ENCODE data around the gene CLRN3.

The CLRN3 gene

DNA sequence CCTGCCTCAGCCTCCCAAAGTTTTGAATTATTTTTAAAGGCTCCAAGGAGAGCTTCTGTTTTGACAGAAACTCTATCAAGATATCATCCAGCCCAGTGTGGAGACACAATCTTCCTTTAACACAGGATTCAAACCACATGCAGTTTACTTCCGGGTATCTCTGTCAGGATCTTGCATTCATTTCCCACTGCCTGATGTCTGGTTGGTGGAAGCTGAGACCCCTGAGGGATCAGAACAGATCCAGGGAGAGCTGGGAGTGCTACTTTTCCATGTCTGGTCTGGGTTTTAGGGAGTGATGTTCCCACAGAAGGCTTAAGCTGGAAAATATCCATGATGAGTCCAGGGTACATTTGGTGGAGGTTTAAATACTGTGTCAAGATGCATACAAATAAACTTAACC lies 30.9 kb upstream of the CLRN3 start:
- TF ChIP-seq, protein P1, sequence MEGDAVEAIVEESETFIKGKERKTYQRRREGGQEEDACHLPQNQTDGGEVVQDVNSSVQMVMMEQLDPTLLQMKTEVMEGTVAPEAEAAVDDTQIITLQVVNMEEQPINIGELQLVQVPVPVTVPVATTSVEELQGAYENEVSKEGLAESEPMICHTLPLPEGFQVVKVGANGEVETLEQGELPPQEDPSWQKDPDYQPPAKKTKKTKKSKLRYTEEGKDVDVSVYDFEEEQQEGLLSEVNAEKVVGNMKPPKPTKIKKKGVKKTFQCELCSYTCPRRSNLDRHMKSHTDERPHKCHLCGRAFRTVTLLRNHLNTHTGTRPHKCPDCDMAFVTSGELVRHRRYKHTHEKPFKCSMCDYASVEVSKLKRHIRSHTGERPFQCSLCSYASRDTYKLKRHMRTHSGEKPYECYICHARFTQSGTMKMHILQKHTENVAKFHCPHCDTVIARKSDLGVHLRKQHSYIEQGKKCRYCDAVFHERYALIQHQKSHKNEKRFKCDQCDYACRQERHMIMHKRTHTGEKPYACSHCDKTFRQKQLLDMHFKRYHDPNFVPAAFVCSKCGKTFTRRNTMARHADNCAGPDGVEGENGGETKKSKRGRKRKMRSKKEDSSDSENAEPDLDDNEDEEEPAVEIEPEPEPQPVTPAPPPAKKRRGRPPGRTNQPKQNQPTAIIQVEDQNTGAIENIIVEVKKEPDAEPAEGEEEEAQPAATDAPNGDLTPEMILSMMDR (IDR thresholded peaks at IDR 0.05; ENCODE audit: insufficient read depth, low read depth, low read length, missing control alignments) = no peak
- DNase-seq (ENCODE audit: low read depth) = no peak
- no peak overlapping the region for H3K4me3 ChIP-seq (ENCODE audit: low read length)

DNA sequence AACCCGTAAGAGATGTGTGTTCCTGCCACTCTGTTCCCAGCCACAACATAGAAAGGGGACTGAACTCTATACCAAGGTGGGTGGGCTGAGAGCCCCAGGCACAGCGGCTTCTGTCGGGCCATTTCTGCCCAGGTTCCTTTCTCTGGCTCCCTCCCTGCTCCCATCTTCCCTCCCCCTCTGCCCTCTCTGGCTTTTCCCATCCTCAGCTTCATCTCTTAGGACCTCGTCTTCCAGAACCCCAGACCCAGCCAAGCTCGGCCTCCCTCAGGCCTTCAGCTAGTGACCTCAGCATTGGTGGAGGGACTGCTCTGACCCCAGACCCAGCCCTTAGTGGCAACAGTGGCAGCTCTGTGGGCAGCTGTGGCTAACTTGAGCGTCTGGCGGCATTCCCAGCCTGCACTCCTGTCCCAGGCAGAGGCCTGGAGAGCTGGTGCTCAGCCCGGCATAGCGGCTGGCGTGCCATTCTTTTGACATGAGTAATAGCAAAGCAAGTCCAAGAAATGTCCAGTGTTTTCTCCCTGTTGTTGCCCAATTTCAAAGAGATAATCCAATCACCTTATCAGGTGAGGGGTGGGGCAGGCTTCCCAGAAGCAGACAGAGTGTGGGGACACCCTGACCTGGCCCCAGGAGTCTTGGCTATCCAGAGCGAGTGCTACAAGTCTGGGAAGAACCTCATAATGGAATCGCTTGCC lies 30.1 kb upstream of the CLRN3 start:
- DNase-seq (ENCODE audit: low read depth) = peak; percentile 87
- H3K4me3 ChIP-seq (ENCODE audit: low read length) = no peak overlapping the region
- TF ChIP-seq, protein P1 (IDR thresholded peaks at IDR 0.05; ENCODE audit: insufficient read depth, low read depth, low read length, missing control alignments) = no peak

DNA sequence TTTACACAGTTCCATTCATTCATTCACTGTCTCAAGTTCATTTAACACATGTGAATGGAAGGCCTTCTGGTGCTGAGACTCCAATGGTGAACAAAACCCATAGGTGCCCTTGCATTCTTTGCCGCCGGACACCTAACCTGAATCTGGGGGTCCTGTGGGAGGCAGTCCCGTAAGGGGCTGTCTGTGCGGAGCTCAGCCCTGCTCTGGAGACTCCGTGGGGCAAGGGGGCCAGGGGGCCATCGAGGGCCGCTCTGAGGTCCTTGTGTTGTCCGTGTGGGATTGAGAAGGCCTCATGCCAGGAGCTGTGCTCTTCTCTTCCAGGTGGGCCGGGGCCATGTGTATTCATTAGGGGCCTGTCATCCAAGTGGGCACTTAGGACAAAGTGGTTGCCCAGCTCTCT lies 29.5 kb upstream of the CLRN3 start:
- no peak overlapping the region for H3K4me3 ChIP-seq (ENCODE audit: low read length)
- no peak for DNase-seq (ENCODE audit: low read depth)
- TF ChIP-seq, protein P1 (IDR thresholded peaks at IDR 0.05; ENCODE audit: insufficient read depth, low read depth, low read length, missing control alignments) = no peak

DNA sequence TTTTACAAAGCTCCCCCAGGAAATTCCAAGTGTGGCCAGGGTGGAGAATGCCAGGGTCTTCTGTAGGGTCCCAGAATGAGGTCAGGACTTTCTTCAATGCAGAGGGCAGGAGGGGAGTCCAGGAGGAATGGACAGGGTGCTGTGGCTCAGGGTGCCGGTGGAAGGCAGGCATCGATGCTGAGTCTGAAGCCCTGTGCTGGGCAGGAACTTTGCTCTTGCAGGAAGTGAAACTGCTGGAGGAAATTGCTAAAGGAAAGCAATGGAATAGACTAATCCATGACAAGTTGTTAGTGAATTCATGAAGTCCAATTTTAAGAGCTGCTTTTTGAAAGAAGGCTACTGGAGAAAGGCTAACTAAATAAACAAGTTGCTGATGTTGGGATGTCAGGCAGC lies 29.0 kb upstream of the CLRN3 start:
- DNase-seq (ENCODE audit: low read depth) = no peak
- H3K4me3 ChIP-seq (ENCODE audit: low read length) = no peak overlapping the region
- TF ChIP-seq, protein P1 (IDR thresholded peaks at IDR 0.05; ENCODE audit: insufficient read depth, low read depth, low read length, missing control alignments) = no peak

DNA sequence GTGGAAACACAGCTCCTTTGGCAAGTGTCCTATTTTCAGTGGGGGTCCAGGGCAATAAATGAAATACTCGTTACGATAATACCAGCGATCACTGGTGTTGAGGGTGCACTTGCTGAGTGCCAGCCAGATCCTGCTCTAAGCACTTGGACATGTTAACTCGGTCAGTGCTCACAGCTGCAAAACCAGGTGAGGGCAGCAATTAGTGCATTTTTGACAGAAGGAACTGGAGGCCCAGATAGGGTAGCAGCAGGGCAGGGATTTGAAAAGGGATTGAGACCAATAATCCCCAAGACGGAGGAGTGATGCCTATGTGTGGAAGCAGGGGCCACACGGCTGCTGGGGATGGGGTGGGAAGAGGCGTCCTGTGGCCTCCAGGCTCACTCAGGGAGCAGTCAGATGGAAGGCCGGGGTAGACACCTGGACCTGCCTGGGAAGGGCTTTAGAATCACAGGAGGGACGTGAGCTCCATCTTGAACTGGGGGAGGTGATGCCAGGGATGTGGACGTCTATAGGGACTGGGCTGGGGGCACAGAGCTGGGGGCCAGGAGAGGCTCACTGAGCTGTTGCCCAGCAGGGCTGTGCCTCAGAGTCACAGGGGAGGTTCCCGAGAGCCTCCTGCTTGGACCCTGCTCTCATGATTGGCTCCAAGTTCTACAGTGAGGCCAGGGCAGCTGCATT lies 28.5 kb upstream of the CLRN3 start:
- no peak overlapping the region for H3K4me3 ChIP-seq (ENCODE audit: low read length)
- TF ChIP-seq, protein P1 (IDR thresholded peaks at IDR 0.05; ENCODE audit: insufficient read depth, low read depth, low read length, missing control alignments) = no peak
- DNase-seq (ENCODE audit: low read depth) = no peak

DNA sequence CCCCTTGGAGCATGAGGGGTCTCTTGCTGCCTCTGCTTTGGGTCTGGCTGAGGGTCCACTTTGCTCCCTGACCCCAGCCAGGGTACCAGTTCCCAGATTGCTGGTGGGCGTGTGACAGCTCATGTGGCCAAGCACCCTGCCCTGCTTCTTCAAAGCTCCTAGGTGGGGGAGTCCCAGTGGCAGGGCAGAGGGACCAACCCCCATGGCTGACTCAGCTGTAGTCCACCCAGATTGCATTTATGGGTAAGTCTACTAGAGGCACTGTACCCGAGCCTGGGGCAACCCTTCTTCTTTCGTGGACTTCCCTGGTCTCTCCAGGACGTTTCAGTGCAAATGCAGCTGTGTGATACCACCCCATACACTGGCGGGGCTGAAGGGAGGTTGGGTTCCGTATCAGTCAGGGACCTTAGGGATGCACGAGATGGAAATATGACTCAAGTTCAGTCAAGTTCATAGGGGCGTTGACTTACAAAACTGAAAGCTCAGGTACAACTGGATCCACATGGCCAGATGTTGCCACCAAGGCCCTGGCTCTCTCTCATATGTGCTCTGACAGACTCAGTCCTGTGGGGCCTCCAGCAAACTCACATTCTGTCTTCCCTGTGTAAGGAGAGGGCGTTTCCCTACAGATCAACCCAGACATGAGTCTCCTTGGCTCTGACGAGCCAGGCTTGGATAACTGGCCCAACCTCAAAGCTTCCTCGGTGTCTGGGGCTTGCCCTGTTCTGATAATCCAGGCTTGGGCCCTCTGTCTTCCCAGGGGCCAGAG lies 27.7 kb upstream of the CLRN3 start:
- no peak for DNase-seq (ENCODE audit: low read depth)
- TF ChIP-seq, protein P1 (IDR thresholded peaks at IDR 0.05; ENCODE audit: insufficient read depth, low read depth, low read length, missing control alignments) = no peak
- no peak overlapping the region for H3K4me3 ChIP-seq (ENCODE audit: low read length)
